HepG2 (cell line): ENCODE results near the gene VPS13D. TPM values are rescaled to one million over a fixed set of nuclear protein-coding genes. Genes with fewer than 3 reads are reported as not detected.
A peak's percentile ranks its signal among the peaks of the same experiment; 100 is the strongest.

Source experiments
- ATF7-NPFF ChIP-seq: sonication (generic); formaldehyde crosslinking; IDR thresholded peaks from 2 replicates; pipeline ENCODE4 v1.8.1; 2023; ENCODE audit warnings: mild to moderate bottlenecking, low read depth, missing genetic modification reagents, moderate library complexity
- SALL1 ChIP-seq: sonication (generic); formaldehyde crosslinking; IDR thresholded peaks from 2 replicates; pipeline ENCODE4 v1.8.0; 2022; ENCODE audit warnings: mild to moderate bottlenecking, missing genetic modification reagents
- ZMYM3 ChIP-seq: sonication (generic); formaldehyde crosslinking; IDR thresholded peaks from 2 replicates; pipeline ENCODE4 v1.5.1; 2020; ENCODE audit warnings: mild to moderate bottlenecking, missing genetic modification reagents
- ZNF292 ChIP-seq: sonication (generic); formaldehyde crosslinking; IDR thresholded peaks from 2 replicates; pipeline ENCODE4 v1.8.1; 2022; ENCODE audit warnings: mild to moderate bottlenecking, low read depth, missing genetic modification reagents, borderline replicate concordance
- polyA plus RNA-seq, 8 experiments: library from polyadenylated mRNA; depleted of rRNA in 3 of 8; stranded (reverse) in 7 of 8; unstranded in 1 of 8; fragments of >200 nt; fragmentation: Illumina TruSeq in 4 of 8; extraction: Trizol in 4 of 8; gene quantifications; 2 replicates each; pipeline versions ENCODE4 v1.2.1 to v1.2.3, GENCODE V29; 2011 to 2016; ENCODE audit warnings: low read depth in 4 of 8, missing spikeins in 1 of 8, mixed read lengths in 1 of 8; ENCODE audit not compliant: insufficient read depth in 1 of 8
- total RNA-seq, 5 experiments: library from RNA; depleted of rRNA; stranded (reverse); fragments of >200 nt; fragmentation: Illumina TruSeq; extraction: Trizol; gene quantifications; 2 replicates each; pipeline ENCODE4 v1.2.3, GENCODE V29; 2016; ENCODE audit warnings: low read depth in 1 of 5
- TF ChIP-seq, protein P1 (sequence below): sonication (generic); formaldehyde crosslinking; IDR thresholded peaks from 2 replicates; pipeline ENCODE4 v1.5.1; 2020; ENCODE audit warnings: mild to moderate bottlenecking, missing genetic modification reagents
- TF ChIP-seq, protein P2 (sequence below): sonication (generic); formaldehyde crosslinking; IDR thresholded peaks from 2 replicates; pipeline ENCODE4 v1.5.0; 2020; ENCODE audit warnings: mild to moderate bottlenecking, missing genetic modification reagents, moderate library complexity
- TF ChIP-seq, protein P3 (sequence below): sonication (generic); formaldehyde crosslinking; conservative IDR thresholded peaks from 2 replicates; pipeline ENCODE4 v1.8.0; 2022; ENCODE audit warnings: mild to moderate bottlenecking, moderate library complexity, missing genetic modification reagents
- TF ChIP-seq, protein P4 (sequence below): fragments of 450-650 bp; IDR thresholded peaks from 2 replicates; pipeline ENCODE4 v1.6.1; 2017
- TF ChIP-seq, protein P5 (sequence below): sonication (generic); formaldehyde crosslinking; conservative IDR thresholded peaks from 2 replicates; pipeline ENCODE4 v1.4.0; 2020; ENCODE audit warnings: mild to moderate bottlenecking, missing genetic modification reagents, moderate library complexity
- TF ChIP-seq, protein P6 (sequence below): sonication (generic); formaldehyde crosslinking; IDR thresholded peaks from 2 replicates; pipeline ENCODE4 v1.9.0; 2022; ENCODE audit warnings: missing genetic modification reagents, mild to moderate bottlenecking, borderline replicate concordance

VPS13D gene
- total and polyA plus RNA-seq, 2 of the 13 experiments (the other 11 are each of a cell fraction or from before 2014, with no cell fraction given) = 8.6 to 13.9 TPM

DNA sequence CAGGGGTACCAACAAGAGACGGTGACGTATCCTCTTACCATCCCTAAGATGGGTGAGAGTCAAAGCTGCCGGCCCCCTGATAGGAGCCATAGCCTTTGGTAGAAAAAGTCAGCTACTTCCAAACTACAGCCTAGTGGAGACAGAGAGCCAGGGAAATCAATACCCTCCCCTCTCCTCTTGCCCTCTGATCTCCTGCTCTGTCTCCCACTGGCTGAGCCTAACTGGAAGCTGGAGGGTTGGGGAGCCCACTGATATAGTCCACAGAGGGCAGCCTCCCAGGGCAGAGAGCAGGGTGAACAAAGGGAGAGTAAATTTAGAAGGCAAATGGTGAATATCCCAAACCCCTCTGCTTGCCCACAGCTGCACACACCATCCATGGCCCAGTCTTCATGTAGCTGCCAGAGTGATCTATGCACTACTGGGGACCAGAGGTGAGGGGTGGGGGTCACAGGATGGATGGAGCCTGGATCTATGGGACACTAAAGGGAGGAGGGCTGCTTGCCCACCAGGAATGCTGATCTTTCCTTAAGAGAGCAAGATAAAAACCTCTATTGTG lies 308.2 kb downstream of the VPS13D start (continued):
- TF ChIP-seq, protein P1, sequence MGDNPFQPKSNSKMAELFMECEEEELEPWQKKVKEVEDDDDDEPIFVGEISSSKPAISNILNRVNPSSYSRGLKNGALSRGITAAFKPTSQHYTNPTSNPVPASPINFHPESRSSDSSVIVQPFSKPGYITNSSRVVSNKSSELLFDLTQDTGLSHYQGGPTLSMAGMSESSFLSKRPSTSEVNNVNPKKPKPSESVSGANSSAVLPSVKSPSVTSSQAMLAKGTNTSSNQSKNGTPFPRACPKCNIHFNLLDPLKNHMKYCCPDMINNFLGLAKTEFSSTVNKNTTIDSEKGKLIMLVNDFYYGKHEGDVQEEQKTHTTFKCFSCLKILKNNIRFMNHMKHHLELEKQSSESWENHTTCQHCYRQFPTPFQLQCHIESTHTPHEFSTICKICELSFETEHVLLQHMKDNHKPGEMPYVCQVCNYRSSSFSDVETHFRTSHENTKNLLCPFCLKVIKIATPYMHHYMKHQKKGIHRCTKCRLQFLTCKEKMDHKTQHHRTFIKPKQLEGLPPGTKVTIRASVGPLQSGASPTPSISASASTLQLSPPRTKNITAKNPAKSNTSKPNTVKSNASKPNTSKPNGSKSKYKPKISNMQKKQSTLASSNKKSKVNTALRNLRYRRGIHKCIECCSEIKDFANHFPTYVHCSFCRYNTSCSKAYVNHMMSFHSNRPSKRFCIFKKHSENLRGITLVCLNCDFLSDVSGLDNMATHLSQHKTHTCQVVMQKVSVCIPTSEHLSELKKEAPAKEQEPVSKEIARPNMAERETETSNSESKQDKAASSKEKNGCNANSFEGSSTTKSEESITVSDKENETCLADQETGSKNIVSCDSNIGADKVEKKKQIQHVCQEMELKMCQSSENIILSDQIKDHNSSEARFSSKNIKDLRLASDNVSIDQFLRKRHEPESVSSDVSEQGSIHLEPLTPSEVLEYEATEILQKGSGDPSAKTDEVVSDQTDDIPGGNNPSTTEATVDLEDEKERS = peak; percentile 53; the same call in 1 of the 2 replicates
- no peak for TF ChIP-seq ATF7-NPFF
- TF ChIP-seq, protein P2, sequence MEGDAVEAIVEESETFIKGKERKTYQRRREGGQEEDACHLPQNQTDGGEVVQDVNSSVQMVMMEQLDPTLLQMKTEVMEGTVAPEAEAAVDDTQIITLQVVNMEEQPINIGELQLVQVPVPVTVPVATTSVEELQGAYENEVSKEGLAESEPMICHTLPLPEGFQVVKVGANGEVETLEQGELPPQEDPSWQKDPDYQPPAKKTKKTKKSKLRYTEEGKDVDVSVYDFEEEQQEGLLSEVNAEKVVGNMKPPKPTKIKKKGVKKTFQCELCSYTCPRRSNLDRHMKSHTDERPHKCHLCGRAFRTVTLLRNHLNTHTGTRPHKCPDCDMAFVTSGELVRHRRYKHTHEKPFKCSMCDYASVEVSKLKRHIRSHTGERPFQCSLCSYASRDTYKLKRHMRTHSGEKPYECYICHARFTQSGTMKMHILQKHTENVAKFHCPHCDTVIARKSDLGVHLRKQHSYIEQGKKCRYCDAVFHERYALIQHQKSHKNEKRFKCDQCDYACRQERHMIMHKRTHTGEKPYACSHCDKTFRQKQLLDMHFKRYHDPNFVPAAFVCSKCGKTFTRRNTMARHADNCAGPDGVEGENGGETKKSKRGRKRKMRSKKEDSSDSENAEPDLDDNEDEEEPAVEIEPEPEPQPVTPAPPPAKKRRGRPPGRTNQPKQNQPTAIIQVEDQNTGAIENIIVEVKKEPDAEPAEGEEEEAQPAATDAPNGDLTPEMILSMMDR (CRISPR knock-in tag) = peak; percentile 18; the same call in 1 of the 2 replicates
- TF ChIP-seq, protein P3, sequence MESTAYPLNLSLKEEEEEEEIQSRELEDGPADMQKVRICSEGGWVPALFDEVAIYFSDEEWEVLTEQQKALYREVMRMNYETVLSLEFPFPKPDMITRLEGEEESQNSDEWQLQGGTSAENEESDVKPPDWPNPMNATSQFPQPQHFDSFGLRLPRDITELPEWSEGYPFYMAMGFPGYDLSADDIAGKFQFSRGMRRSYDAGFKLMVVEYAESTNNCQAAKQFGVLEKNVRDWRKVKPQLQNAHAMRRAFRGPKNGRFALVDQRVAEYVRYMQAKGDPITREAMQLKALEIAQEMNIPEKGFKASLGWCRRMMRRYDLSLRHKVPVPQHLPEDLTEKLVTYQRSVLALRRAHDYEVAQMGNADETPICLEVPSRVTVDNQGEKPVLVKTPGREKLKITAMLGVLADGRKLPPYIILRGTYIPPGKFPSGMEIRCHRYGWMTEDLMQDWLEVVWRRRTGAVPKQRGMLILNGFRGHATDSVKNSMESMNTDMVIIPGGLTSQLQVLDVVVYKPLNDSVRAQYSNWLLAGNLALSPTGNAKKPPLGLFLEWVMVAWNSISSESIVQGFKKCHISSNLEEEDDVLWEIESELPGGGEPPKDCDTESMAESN (CRISPR knock-in tag) = 0 out of 2 replicates have a peak, but pooled peaks have one; percentile 29
- peak; percentile 88; the same call in 1 of the 2 replicates for TF ChIP-seq ZNF292 (CRISPR knock-in tag)
- TF ChIP-seq, protein P4, sequence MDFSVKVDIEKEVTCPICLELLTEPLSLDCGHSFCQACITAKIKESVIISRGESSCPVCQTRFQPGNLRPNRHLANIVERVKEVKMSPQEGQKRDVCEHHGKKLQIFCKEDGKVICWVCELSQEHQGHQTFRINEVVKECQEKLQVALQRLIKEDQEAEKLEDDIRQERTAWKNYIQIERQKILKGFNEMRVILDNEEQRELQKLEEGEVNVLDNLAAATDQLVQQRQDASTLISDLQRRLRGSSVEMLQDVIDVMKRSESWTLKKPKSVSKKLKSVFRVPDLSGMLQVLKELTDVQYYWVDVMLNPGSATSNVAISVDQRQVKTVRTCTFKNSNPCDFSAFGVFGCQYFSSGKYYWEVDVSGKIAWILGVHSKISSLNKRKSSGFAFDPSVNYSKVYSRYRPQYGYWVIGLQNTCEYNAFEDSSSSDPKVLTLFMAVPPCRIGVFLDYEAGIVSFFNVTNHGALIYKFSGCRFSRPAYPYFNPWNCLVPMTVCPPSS = no peak
- TF ChIP-seq SALL1 = peak; percentile 49
- TF ChIP-seq ZMYM3 (CRISPR knock-in tag) = peak; percentile 70
- TF ChIP-seq, protein P5, sequence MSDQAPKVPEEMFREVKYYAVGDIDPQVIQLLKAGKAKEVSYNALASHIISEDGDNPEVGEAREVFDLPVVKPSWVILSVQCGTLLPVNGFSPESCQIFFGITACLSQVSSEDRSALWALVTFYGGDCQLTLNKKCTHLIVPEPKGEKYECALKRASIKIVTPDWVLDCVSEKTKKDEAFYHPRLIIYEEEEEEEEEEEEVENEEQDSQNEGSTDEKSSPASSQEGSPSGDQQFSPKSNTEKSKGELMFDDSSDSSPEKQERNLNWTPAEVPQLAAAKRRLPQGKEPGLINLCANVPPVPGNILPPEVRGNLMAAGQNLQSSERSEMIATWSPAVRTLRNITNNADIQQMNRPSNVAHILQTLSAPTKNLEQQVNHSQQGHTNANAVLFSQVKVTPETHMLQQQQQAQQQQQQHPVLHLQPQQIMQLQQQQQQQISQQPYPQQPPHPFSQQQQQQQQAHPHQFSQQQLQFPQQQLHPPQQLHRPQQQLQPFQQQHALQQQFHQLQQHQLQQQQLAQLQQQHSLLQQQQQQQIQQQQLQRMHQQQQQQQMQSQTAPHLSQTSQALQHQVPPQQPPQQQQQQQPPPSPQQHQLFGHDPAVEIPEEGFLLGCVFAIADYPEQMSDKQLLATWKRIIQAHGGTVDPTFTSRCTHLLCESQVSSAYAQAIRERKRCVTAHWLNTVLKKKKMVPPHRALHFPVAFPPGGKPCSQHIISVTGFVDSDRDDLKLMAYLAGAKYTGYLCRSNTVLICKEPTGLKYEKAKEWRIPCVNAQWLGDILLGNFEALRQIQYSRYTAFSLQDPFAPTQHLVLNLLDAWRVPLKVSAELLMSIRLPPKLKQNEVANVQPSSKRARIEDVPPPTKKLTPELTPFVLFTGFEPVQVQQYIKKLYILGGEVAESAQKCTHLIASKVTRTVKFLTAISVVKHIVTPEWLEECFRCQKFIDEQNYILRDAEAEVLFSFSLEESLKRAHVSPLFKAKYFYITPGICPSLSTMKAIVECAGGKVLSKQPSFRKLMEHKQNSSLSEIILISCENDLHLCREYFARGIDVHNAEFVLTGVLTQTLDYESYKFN (CRISPR knock-in tag) = peak; percentile 60
- TF ChIP-seq, protein P6, sequence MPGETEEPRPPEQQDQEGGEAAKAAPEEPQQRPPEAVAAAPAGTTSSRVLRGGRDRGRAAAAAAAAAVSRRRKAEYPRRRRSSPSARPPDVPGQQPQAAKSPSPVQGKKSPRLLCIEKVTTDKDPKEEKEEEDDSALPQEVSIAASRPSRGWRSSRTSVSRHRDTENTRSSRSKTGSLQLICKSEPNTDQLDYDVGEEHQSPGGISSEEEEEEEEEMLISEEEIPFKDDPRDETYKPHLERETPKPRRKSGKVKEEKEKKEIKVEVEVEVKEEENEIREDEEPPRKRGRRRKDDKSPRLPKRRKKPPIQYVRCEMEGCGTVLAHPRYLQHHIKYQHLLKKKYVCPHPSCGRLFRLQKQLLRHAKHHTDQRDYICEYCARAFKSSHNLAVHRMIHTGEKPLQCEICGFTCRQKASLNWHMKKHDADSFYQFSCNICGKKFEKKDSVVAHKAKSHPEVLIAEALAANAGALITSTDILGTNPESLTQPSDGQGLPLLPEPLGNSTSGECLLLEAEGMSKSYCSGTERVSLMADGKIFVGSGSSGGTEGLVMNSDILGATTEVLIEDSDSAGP (CRISPR knock-in tag) = no peak
